Upper lobe of left lung (tissue), 6 donors: ENCODE results near the gene UBA1. TPM values are rescaled to one million over a fixed set of nuclear protein-coding genes. Genes with fewer than 3 reads are reported as not detected.
A peak's percentile ranks its signal among the peaks of the same experiment; 100 is the strongest.

Source experiments
- ATAC-seq, 2 donors: fragments of 200-7000 bp; cut with Tn5 transposase; one replicate each; pipeline ENCODE4 v1.9.1; 2022; ENCODE audit warnings: mild to moderate bottlenecking in 2 of 2, moderate library complexity in 2 of 2; ENCODE audit not compliant: low FRiP score in 2 of 2
- DNase-seq, 2 donors: peaks; one replicate each; pipeline ENCODE4 v3.0.0-alpha.2; 2019 to 2020
- H3K27ac ChIP-seq, 4 donors: fragments of 200-600 bp; sonication (generic); one replicate each; pipeline ENCODE4 v1.5.1; 2016 to 2019
- H3K27me3 ChIP-seq, 4 donors: fragments of 200-600 bp; sonication (generic); one replicate each; pipeline ENCODE4 v1.5.1; 2017 to 2019
- H3K36me3 ChIP-seq, 4 donors: fragments of 200-600 bp; sonication (generic); one replicate each; pipeline ENCODE4 v1.5.1; 2016 to 2019
- H3K4me1 ChIP-seq, 4 donors: fragments of 200-600 bp; sonication (generic); one replicate each; pipeline ENCODE4 v1.5.1; 2018 to 2019
- H3K4me3 ChIP-seq, 4 donors: fragments of 200-600 bp; sonication (generic); one replicate each; pipeline ENCODE4 v1.5.1; 2017 to 2019; ENCODE audit warnings: mild to moderate bottlenecking in 2 of 4, moderate library complexity in 1 of 4
- H3K9me3 ChIP-seq, 4 donors: fragments of 200-600 bp; sonication (generic); one replicate each; pipeline ENCODE4 v1.5.1; 2018 to 2019
- EP300 ChIP-seq, 4 donors: sonication (generic); formaldehyde crosslinking; IDR thresholded peaks; one replicate each; pipeline ENCODE4 v1.5.1; 2017; ENCODE audit warnings: antibody characterized with exemption in 4 of 4, control low read depth in 2 of 4
- POLR2A ChIP-seq, 4 donors: fragments of 450-650 bp; IDR thresholded peaks; one replicate each; pipeline ENCODE4 v1.5.1; 2016 to 2017; ENCODE audit warnings: antibody characterized with exemption in 4 of 4, mild to moderate bottlenecking in 2 of 4
- POLR2AphosphoS5 ChIP-seq, 2 donors: sonication (generic); formaldehyde crosslinking; IDR thresholded peaks; one replicate each; pipeline ENCODE4 v1.5.1; 2017; ENCODE audit warnings: antibody characterized with exemption in 2 of 2
- WGBS, 2 donors: methylation state at CpG; one replicate each; pipeline ENCODE4 v1.1.5; 2017 to 2018; 5-methylcytosine and 5-hydroxymethylcytosine counted together
- total RNA-seq, 6 donors: library from RNA; depleted of rRNA in 4 of 6; stranded (reverse); fragments of >200 nt in 4 of 6; gene quantifications; one replicate each; pipeline versions ENCODE4 v1.1.0 to v1.2.1, GENCODE V29; 2016 to 2021
- TF ChIP-seq, protein P1 (sequence below), 6 experiments: fragments of 450-650 bp in 4 of 6; fragments of 200-600 bp in 2 of 6; sonication (generic) in 2 of 6; IDR thresholded peaks; one replicate each; pipeline ENCODE4 v1.5.1; 2016 to 2019; ENCODE audit warnings: antibody characterized with exemption in 6 of 6
- donor health status: DM: no; HTN: no; CAD: no; lungs with moderate emphysema.
- donor health status: DM: no; HTN: yes; CAD: no; lungs with severe emphysema.

Gene UBA1
- total RNA-seq, 6 donors from 2014 or later: 128 to 186 (median 173) TPM

DNA sequence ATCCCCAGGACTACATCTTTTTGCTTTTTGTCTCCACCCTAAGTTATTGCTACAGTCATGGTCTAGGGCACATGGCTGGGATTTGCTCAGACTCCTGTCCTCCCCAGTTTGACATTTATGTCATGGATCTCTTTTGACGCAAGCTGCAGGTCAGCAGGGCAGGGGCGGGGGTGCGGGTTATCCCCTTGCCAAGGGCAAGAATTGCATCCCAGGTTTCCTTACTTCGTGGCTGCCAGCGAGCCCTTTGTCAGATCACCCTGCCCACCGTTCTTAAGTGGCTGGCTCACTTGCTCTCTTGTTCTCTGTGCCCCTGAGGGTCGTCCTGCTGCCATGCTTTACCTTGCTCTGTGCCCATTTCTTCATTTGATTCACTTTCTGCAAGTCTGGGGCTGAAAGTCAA, 21.1 kb upstream of the UBA1 start:
- Histone ChIP-seq H3K27me3 (no peaks in the 10 kb centered on the region), H3K4me3 (no peak overlapping the region), H3K9me3 (no peaks in the 10 kb centered on the region), H3K27ac (no peak overlapping the region), H3K4me1 (no peaks in the 10 kb centered on the region), H3K36me3 (peaks cover 0 to 79% (median 42%) of the 10 kb centered on the region in 4 donors)
- 85 to 91% methylated on average over 7 of the region's 7 CpGs for WGBS, 2 donors
- no peak for ATAC-seq
- TF ChIP-seq, protein P1, sequence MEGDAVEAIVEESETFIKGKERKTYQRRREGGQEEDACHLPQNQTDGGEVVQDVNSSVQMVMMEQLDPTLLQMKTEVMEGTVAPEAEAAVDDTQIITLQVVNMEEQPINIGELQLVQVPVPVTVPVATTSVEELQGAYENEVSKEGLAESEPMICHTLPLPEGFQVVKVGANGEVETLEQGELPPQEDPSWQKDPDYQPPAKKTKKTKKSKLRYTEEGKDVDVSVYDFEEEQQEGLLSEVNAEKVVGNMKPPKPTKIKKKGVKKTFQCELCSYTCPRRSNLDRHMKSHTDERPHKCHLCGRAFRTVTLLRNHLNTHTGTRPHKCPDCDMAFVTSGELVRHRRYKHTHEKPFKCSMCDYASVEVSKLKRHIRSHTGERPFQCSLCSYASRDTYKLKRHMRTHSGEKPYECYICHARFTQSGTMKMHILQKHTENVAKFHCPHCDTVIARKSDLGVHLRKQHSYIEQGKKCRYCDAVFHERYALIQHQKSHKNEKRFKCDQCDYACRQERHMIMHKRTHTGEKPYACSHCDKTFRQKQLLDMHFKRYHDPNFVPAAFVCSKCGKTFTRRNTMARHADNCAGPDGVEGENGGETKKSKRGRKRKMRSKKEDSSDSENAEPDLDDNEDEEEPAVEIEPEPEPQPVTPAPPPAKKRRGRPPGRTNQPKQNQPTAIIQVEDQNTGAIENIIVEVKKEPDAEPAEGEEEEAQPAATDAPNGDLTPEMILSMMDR (IDR thresholded peaks at IDR 0.05): no peak
- TF ChIP-seq EP300 (IDR thresholded peaks at IDR 0.05): no peak
- TF ChIP-seq POLR2AphosphoS5 (IDR thresholded peaks at IDR 0.05): no peak
- no peak for TF ChIP-seq POLR2A (IDR thresholded peaks at IDR 0.05)
- no peak for DNase-seq

GRCh38 chrX:47172971-47173792, 20.4 kb upstream of the UBA1 start:
- H3K36me3 ChIP-seq: peaks cover 0 to 86% (median 46%) of the 10 kb centered on the region in 4 donors
- H3K27ac ChIP-seq: no peak overlapping the region
- H3K4me3 ChIP-seq: no peak overlapping the region
- ATAC-seq (no peak), DNase-seq (peak in 1 of 2 donors; percentile 15)
- H3K4me1 ChIP-seq: no peaks in the 10 kb centered on the region
- TF ChIP-seq EP300 (IDR thresholded peaks at IDR 0.05) (no peak), POLR2A (IDR thresholded peaks at IDR 0.05) (no peak), POLR2AphosphoS5 (IDR thresholded peaks at IDR 0.05) (no peak)
- TF ChIP-seq, protein P1 (IDR thresholded peaks at IDR 0.05): no peak
- no peaks in the 10 kb centered on the region for H3K27me3 ChIP-seq
- WGBS, 2 donors: 86 to 88% methylated on average over 10 to 17 of the region's 18 CpGs
- no peaks in the 10 kb centered on the region for H3K9me3 ChIP-seq

DNA sequence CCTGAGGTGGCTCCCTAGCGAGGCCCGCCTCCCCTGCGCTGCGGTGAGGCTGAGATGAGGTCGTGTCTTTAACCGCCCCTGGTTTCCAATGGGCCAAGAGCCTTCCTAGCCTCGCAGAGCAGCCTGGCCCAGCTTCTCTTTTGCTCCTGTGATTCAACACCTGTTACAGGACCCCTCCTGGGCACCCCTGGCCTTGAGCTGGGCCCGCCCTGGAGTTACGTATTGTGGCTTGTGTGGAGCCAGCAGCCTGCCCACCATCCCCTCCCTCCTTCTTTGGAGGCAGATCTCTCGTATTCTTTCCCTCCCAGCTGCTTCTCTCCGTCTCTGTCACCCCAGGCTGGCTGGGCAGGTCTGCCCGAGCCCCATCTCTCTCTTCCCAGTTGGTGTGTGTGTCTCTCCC, 19.3 kb upstream of the UBA1 start:
- TF ChIP-seq POLR2A (IDR thresholded peaks at IDR 0.05): no peak
- TF ChIP-seq, protein P1 (IDR thresholded peaks at IDR 0.05): no peak
- no peak for TF ChIP-seq EP300 (IDR thresholded peaks at IDR 0.05)
- no peak for TF ChIP-seq POLR2AphosphoS5 (IDR thresholded peaks at IDR 0.05)
- no peaks in the 10 kb centered on the region for H3K4me1 ChIP-seq
- WGBS, 2 donors: 77 to 94% methylated on average over 8 to 12 of the region's 12 CpGs
- peaks cover 0 to 95% (median 49%) of the 10 kb centered on the region in 4 donors for H3K36me3 ChIP-seq
- H3K27ac ChIP-seq: no peak overlapping the region
- no peak for ATAC-seq
- H3K4me3 ChIP-seq: no peak overlapping the region
- H3K9me3 ChIP-seq: no peaks in the 10 kb centered on the region
- H3K27me3 ChIP-seq: no peaks in the 10 kb centered on the region
- peak in 1 of 2 donors; percentile 12 for DNase-seq

DNA sequence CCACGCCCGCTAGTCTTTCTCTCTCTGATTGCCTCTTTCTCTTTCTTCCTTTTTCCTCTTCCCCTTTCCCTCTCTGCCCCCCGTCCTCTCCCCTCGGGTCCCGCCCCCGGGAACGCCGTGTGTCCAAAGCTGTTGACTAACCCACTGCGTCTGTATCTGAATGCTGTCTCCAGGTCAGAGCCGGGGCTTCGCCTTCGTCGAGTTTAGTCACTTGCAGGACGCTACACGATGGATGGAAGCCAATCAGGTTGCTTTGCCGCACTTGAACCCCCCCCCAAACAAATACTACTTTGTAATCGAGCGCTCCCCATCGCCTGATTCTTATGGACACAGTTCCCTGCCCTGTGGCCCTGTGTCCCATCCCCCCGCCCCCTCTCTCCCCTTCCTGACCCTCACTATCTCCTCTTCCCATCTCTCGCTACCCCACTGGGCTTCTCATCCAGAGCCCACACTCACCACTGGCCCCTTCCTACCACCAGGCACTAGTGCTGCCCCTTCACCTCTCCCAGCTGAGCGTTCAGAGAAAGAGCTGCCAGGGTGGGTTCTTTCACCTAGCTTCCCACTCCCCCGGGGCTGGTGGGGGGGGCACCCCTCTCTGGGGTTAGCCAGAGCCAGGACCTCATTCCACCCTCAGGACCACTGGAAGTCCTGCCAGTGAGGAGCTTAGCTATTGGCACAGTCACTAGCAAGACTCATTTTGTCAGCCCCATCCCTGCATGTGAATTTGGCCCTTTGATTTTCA, 18.6 kb upstream of the UBA1 start:
- DNase-seq (peak in 1 of 2 donors; percentile 13), ATAC-seq (no peak)
- H3K27me3 ChIP-seq: no peaks in the 10 kb centered on the region
- H3K9me3 ChIP-seq: no peaks in the 10 kb centered on the region
- TF ChIP-seq POLR2A (IDR thresholded peaks at IDR 0.05): no peak
- no peak for TF ChIP-seq EP300 (IDR thresholded peaks at IDR 0.05)
- no peak for TF ChIP-seq POLR2AphosphoS5 (IDR thresholded peaks at IDR 0.05)
- no peak overlapping the region for H3K27ac ChIP-seq
- 89 to 94% methylated on average over 12 to 19 of the region's 23 CpGs for WGBS, 2 donors
- no peak overlapping the region for H3K4me3 ChIP-seq
- no peaks in the 10 kb centered on the region for H3K4me1 ChIP-seq
- peaks cover 0 to 95% (median 49%) of the 10 kb centered on the region in 4 donors for H3K36me3 ChIP-seq

DNA sequence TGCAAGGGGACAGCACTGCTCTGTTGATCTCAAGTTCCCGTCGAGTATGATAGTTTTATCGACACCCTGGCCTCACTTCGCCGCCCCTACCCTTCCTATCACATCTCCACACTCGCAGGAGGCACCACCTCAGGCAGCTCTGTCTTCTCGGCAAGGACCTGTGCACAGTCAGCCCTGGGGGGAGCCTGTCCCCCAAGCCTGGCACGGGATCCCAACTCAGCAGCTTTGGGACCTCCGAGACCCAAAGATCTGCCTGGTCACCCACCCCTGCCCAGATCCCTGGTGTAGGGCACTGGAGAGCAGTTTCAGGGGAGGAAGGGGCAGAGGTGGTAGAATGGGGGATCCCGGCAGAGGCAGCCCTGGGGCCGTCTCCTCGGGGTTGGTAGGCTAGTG, 18.0 kb upstream of the UBA1 start:
- no peaks in the 10 kb centered on the region for H3K27me3 ChIP-seq
- H3K36me3 ChIP-seq: peaks cover 0 to 96% (median 49%) of the 10 kb centered on the region in 4 donors
- no peaks in the 10 kb centered on the region for H3K4me1 ChIP-seq
- no peak for TF ChIP-seq POLR2AphosphoS5 (IDR thresholded peaks at IDR 0.05)
- DNase-seq (peak in 1 of 2 donors; percentile 10), ATAC-seq (no peak)
- 87 to 88% methylated on average over 10 to 12 of the region's 12 CpGs for WGBS, 2 donors
- H3K9me3 ChIP-seq: no peaks in the 10 kb centered on the region
- no peak overlapping the region for H3K4me3 ChIP-seq
- no peak overlapping the region for H3K27ac ChIP-seq
